Pancreas (tissue), 10 donors: Measurements from ENCODE around the gene AMIGO3. TPM values are rescaled to one million over a fixed set of nuclear protein-coding genes. Genes with fewer than 3 reads are reported as not detected.

Source experiments
- ATAC-seq, 4 donors: fragments of 200-7000 bp; cut with Tn5 transposase; one replicate each; pipeline versions ENCODE4 v1.8.0 to v1.9.1; 2020; ENCODE audit warnings: mild to moderate bottlenecking in 4 of 4, moderate library complexity in 4 of 4
- DNase-seq, 6 donors: peaks; one replicate each; pipeline ENCODE4 v3.0.0-alpha.2; 2020
- FAIRE-seq: peaks from 2 replicates; lab custom pipeline; 2012; peaks lifted over from hg19 to GRCh38; lab: Jason Lieb, UNC
- H3K27ac ChIP-seq, 4 donors: fragments of 200-600 bp; sonication (generic); 1 replicate in 3 of 4; 2 replicates in 1 of 4; pipeline versions ENCODE4 v1.5.0 to v1.8.0; 2020
- H3K27me3 ChIP-seq, 4 donors: fragments of 200-600 bp; one replicate each; pipeline ENCODE4 v1.8.0; 2021
- H3K36me3 ChIP-seq, 3 donors: fragments of 200-600 bp; sonication (generic) in 1 of 3; one replicate each; pipeline versions ENCODE4 v1.5.0 to v1.8.0; 2020 to 2021
- H3K4me1 ChIP-seq, 3 donors: fragments of 200-600 bp; one replicate each; pipeline ENCODE4 v1.8.0; 2021
- H3K4me3 ChIP-seq, 4 donors: fragments of 200-600 bp; sonication (generic) in 2 of 4; one replicate each; pipeline versions ENCODE4 v1.5.0 to v1.8.0; 2020 to 2021
- H3K9me3 ChIP-seq, 4 donors: fragments of 200-600 bp; one replicate each; pipeline ENCODE4 v1.8.0; 2021
- CTCF ChIP-seq, 4 donors: fragments of 200-600 bp; sonication (generic) in 3 of 4; IDR thresholded peaks; one replicate each; pipeline versions ENCODE4 v1.5.0 to v1.8.0; 2021; ENCODE audit warnings: antibody characterized with exemption in 4 of 4
- WGBS, 2 donors: extraction: QIAGEN DNeasy Blood & Tissue Kit; methylation state at CpG; one replicate each; pipeline ENCODE4 v1.1.7; 2013; 5-methylcytosine and 5-hydroxymethylcytosine counted together
- intact Hi-C, 3 donors: fragments of 100-400 bp; cut with DNase I; formaldehyde crosslinking; loops; one replicate each; pipeline versions ENCODE4 v1.11.1 to v1.14.2; 2022
- polyA plus RNA-seq, 2 donors: library from polyadenylated mRNA; stranded (reverse); fragments of 200-250 nt; gene quantifications; one replicate each; pipeline ENCODE4 v1.2.3, GENCODE V29; 2013
- total RNA-seq, 6 donors: library from RNA; stranded (reverse); fragmentation: NEBNext Ultra II Directional in 4 of 6; extraction: Animal tissue kit (Norgen Biotek cat#: 25700) in 4 of 6; gene quantifications; one replicate each; pipeline versions ENCODE4 v1.2.1 to v1.2.4, GENCODE V29; 2021 to 2023
- donor health status: healthy with polysubstance abuse.
- donor health status: DM: no; HTN: no; CAD: no; lungs with moderate emphysema.
- donor health status: DM: no; HTN: no; CAD: no.
- donor health status: control.
- donor health status: control.
- donor health status: Bipolar disorder and iron deficiency.
- donor health status: DM: yes; HTN: yes; CAD: no.
- donor health status: DM: no; HTN: no; CAD: no.
- donor health status: DM: no; HTN: no; CAD: no.
- donor health status: DM: yes; HTN: yes; CAD: no.

Gene AMIGO3
- total and polyA plus RNA-seq, 8 donors, result 3.9 to 4.0 TPM; not detected in 6

GRCh38 chr3:49671291-49672288 is 47.9 kb downstream of the AMIGO3 start:
- no peak for FAIRE-seq
- Histone ChIP-seq H3K4me1 (peaks cover 6 to 19% (median 10%) of the 10 kb centered on the region in 3 donors), H3K27me3 (no peaks in the 10 kb centered on the region), H3K9me3 (no peaks in the 10 kb centered on the region), H3K4me3 (no peak overlapping the region), H3K27ac (no peak overlapping the region), H3K36me3 (peaks cover 0 to 6% (median 0%) of the 10 kb centered on the region in 3 donors)
- WGBS, 2 donors, result 27 to 31% methylated on average over 11 of the region's 11 CpGs
- TF ChIP-seq CTCF (IDR thresholded peaks at IDR 0.05), result peak; percentile 42 to 72 (median 64)
- peak in 5 of 6 donors; percentile 74 to 90 (median 83) for DNase-seq
- intact Hi-C loops, result loop anchor here in 1 of 3 donors (5.0 kb wide), 1 partner anchor 134 kb away; no protein-coding TSS in a partner anchor
- ATAC-seq, result peak; percentile 35 to 59 (median 56)

DNA sequence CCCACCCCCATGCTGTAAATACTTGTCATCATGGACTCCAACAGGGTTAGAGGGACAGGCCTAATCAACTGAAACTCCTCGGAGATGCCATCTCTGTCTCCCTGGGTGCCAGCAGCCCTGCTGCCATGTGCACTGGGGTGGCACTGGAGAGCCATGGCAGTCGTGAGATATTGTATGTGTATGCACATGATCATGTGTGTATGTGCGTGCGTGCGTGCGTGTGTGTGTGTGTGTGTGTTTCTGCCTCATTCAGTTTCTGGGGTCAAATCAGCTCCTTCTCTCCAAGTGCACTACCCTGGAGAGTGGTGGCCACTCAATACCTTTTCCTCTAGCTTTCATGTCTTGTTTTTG is 48.6 kb downstream of the AMIGO3 start:
- intact Hi-C loops, result loop anchor here in 1 of 3 donors (5.0 kb wide), 1 partner anchor 134 kb away; no protein-coding TSS in a partner anchor
- no peak overlapping the region for H3K4me3 ChIP-seq
- no peaks in the 10 kb centered on the region for H3K36me3 ChIP-seq
- DNase-seq, result no peak
- TF ChIP-seq CTCF (IDR thresholded peaks at IDR 0.05), result no peak
- H3K9me3 ChIP-seq, result no peaks in the 10 kb centered on the region
- WGBS, 2 donors, result 67% methylated on average over 6 of the region's 6 CpGs
- FAIRE-seq, result no peak
- H3K4me1 ChIP-seq, result peaks cover 6 to 22% (median 10%) of the 10 kb centered on the region in 3 donors
- ATAC-seq, result no peak
- H3K27ac ChIP-seq, result no peak overlapping the region
- no peaks in the 10 kb centered on the region for H3K27me3 ChIP-seq

DNA sequence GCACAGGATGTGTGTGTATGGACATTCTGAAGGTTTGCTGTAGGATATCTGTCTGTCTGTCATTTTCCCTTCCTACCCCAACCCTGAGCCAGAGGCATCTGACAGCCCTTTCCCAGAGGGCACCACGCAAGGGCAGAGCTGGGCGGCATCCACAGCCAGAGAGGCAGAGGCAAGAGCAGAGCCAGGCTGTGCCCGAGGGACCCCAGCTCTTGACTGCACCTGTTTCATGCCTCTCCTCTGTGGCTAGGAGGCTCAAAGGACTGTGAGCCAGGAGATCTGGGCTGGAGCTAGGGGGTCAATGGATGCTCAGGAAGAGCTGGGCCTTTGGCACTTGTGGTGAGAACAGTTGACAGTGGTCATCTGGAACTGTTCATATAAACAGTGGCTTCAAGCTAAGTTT is 50.1 kb downstream of the AMIGO3 start:
- no peak overlapping the region for H3K4me3 ChIP-seq
- FAIRE-seq (no peak), ATAC-seq (no peak), DNase-seq (no peak)
- H3K36me3 ChIP-seq, result no peaks in the 10 kb centered on the region
- H3K9me3 ChIP-seq, result no peaks in the 10 kb centered on the region
- TF ChIP-seq CTCF (IDR thresholded peaks at IDR 0.05), result no peak
- WGBS, 2 donors, result 60 to 68% methylated on average over 3 of the region's 3 CpGs
- H3K4me1 ChIP-seq, result peaks cover 0 to 15% (median 10%) of the 10 kb centered on the region in 3 donors
- intact Hi-C loops, result loop anchor here in 1 of 3 donors (5.0 kb wide), 1 partner anchor 127 kb away; no protein-coding TSS in a partner anchor
- no peaks in the 10 kb centered on the region for H3K27me3 ChIP-seq
- H3K27ac ChIP-seq, result no peak overlapping the region

DNA sequence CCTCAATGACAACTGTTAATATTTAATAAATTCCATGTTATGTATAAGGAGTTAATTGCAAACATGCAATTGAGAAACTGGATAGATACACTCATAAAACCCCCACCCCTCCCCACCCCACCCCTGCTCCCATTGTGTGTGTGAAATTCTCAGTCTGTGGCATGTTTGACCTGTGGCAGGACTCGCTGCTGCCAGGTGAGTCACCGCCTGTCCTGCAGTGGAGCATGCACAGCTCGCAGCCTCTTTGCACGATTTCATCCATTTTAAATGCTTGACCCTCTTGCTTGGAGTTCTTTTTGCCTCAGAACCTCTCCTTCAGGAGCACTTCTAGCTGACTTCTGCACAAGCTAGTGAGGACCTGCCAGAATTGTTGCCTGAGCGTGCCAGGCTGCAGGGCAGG is 50.6 kb downstream of the AMIGO3 start:
- Histone ChIP-seq H3K27ac (no peak overlapping the region), H3K9me3 (no peaks in the 10 kb centered on the region), H3K4me1 (peaks cover 0 to 15% (median 10%) of the 10 kb centered on the region in 3 donors), H3K4me3 (no peak overlapping the region), H3K27me3 (no peaks in the 10 kb centered on the region), H3K36me3 (no peaks in the 10 kb centered on the region)
- no peak for TF ChIP-seq CTCF (IDR thresholded peaks at IDR 0.05)
- ATAC-seq, result no peak
- FAIRE-seq, result no peak
- WGBS, 2 donors, result 32 to 37% methylated on average over 5 of the region's 5 CpGs
- intact Hi-C loops, result loop anchor here in 1 of 3 donors (5.0 kb wide), 1 partner anchor 127 kb away; no protein-coding TSS in a partner anchor
- DNase-seq, result peak in 1 of 6 donors; percentile 60
